ENCODE measurements around the gene HNRNPA1.

GRCh38 chr12:54300225-54300731 lies 19.8 kb downstream of the HNRNPA1 start:
- no peak for TF ChIP-seq TBL1XR1 (IDR thresholded peaks at IDR 0.05; ENCODE audit: low read length in 2 of 2)
- no peak for TF ChIP-seq RBM34 (IDR thresholded peaks at IDR 0.05; ENCODE audit: borderline replicate concordance, insufficient read depth, low read length)
- TF ChIP-seq CTCF (IDR thresholded peaks at IDR 0.05 in 2 of 3, conservative IDR thresholded peaks at IDR 0.05 in 1 of 3; ENCODE audit: insufficient read depth in 2 of 3, low read depth in 1 of 3, low read length in 3 of 3), result no peak
- TF ChIP-seq NFE2L1 (tag; IDR thresholded peaks at IDR 0.05; ENCODE audit: borderline replicate concordance, low read depth), result no peak
- TF ChIP-seq SETDB1 (IDR thresholded peaks at IDR 0.05; ENCODE audit: low read length), result no peak
- TF ChIP-seq POLR2A (conservative IDR thresholded peaks at IDR 0.05), result no peak
- no peak for TF ChIP-seq NCOR1 (IDR thresholded peaks at IDR 0.05)
- no peak for TF ChIP-seq KLF6 (CRISPR knock-in tag; IDR thresholded peaks at IDR 0.05; ENCODE audit: borderline replicate concordance)
- TF ChIP-seq BMI1 (IDR thresholded peaks at IDR 0.05; ENCODE audit: low read length), result no peak

Measured in K562 (cell line).